Ovary (tissue), 3 donors: ENCODE results near the gene KRT13.

Experiments
- CTCF ChIP-seq, 3 donors: fragments of 450-650 bp in 2 of 3; fragments of 200-600 bp in 1 of 3; IDR thresholded peaks; one replicate each; pipeline versions ENCODE4 v1.5.1 to v1.8.0; 2016 to 2022; ENCODE audit warnings: antibody characterized with exemption in 3 of 3, mild to moderate bottlenecking in 1 of 3
- EP300 ChIP-seq: sonication (generic); formaldehyde crosslinking; IDR thresholded peaks from one replicate; pipeline ENCODE4 v1.6.1; 2017; ENCODE audit warnings: antibody characterized with exemption
- donor health status: DM: no; HTN: no; CAD: no.

GRCh38 chr17:41484920-41485904 lies 20.2 kb downstream of the KRT13 start:
- TF ChIP-seq CTCF (IDR thresholded peaks at IDR 0.05) = no peak
- TF ChIP-seq EP300 = no peak
